Measurements from ENCODE around the gene VAMP8.
"Not testable (repeated sequence)": the region's sequence is repeated elsewhere in the genome, so short reads cannot be mapped to it uniquely, and the experiment has no call there.

VAMP8 gene

DNA sequence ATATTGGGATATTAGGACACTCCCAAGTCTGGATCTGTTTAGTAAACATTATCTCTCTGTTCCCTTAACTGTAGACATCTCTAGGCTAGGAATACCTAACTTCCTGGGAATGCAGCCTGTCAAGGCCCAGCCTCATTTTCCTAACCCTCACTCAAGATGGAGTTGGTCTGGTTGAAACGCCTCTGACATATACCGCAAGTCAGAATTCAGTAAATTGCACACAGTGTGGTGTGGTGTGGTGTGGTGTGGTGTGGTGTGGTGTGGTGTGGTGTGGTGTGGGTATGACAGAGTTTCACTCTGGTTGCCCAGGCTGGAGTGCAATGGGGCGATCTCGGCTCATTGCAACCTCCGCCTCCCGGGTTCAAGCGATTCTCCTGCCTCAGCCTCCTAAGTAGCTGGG is 37.4 kb downstream of the VAMP8 start:
- Histone ChIP-seq H3K36me3 (ENCODE audit: control insufficient read depth in 2 of 2, insufficient read depth in 2 of 2, low read length in 2 of 2) (peaks cover 0 to 14% of the 10 kb centered on the region in 2 donors), H3K4me1 (ENCODE audit: control insufficient read depth in 2 of 2, insufficient read depth in 2 of 2, low read length in 2 of 2) (peaks cover 22 to 28% of the 10 kb centered on the region in 2 donors)
- H3K9ac ChIP-seq (ENCODE audit: low read depth in 1 of 2, low read length in 2 of 2); H3K4me3 ChIP-seq (ENCODE audit: low read length in 2 of 2); H3K27ac ChIP-seq (ENCODE audit: low read depth in 2 of 2, low read length in 2 of 2); H3K9me3 ChIP-seq (ENCODE audit: control insufficient read depth in 2 of 2, low read length in 2 of 2); H3K27me3 ChIP-seq (ENCODE audit: control insufficient read depth in 2 of 2, insufficient read depth in 2 of 2, low read length in 2 of 2): not testable (repeated sequence)

DNA sequence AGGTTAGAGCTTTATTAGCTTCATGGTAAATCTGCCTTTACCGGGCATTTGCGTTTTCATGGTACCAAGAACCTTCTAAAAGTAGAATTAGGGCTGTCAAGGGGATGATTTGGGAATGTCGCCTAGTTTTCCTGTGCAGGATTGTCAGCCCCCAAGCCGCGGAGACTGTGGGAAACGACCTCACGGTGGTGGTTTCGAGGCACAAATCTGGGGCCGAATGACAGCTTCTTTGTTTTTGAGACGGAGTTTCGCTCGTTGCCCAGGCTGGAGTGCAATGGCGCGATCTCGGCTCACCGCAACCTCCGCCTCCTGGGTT is 38.0 kb downstream of the VAMP8 start:
- peaks cover 22 to 25% of the 10 kb centered on the region in 2 donors for H3K4me1 ChIP-seq (ENCODE audit: control insufficient read depth in 2 of 2, insufficient read depth in 2 of 2, low read length in 2 of 2)
- H3K27me3 ChIP-seq (ENCODE audit: control insufficient read depth in 2 of 2, insufficient read depth in 2 of 2, low read length in 2 of 2): no peaks in the 10 kb centered on the region
- H3K27ac ChIP-seq (ENCODE audit: low read depth in 2 of 2, low read length in 2 of 2): peak overlapping the region in 1 of 2 donors; percentile 80
- no peaks in the 10 kb centered on the region for H3K9me3 ChIP-seq (ENCODE audit: control insufficient read depth in 2 of 2, low read length in 2 of 2)
- H3K4me3 ChIP-seq (ENCODE audit: low read length in 2 of 2): no peak overlapping the region
- peaks cover 0 to 13% of the 10 kb centered on the region in 2 donors for H3K36me3 ChIP-seq (ENCODE audit: control insufficient read depth in 2 of 2, insufficient read depth in 2 of 2, low read length in 2 of 2)
- no peak overlapping the region for H3K9ac ChIP-seq (ENCODE audit: low read depth in 1 of 2, low read length in 2 of 2)

DNA sequence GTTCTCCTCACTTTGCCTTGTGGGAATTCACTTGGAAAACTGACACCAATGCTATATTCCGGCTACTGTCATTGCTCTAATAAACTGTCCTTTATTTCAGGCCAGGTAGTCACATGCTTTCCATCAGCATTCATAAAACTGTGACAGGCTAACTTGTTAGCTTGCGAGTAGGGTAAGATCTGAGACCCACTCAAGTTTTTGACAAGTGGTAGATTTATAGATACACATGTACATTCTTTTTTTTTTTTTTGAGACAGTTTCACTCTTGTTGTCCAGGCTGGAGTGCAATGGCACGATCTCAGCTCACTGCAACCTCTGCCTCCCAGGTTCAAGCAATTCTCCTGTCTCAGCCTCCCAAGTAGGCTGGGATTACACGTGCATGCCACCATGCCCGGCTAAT is 40.3 kb downstream of the VAMP8 start:
- not testable (repeated sequence) for H3K9me3 ChIP-seq (ENCODE audit: control insufficient read depth in 2 of 2, low read length in 2 of 2); H3K27me3 ChIP-seq (ENCODE audit: control insufficient read depth in 2 of 2, insufficient read depth in 2 of 2, low read length in 2 of 2); H3K27ac ChIP-seq (ENCODE audit: low read depth in 2 of 2, low read length in 2 of 2); H3K9ac ChIP-seq (ENCODE audit: low read depth in 1 of 2, low read length in 2 of 2)
- peaks cover 16% of the 10 kb centered on the region in 2 donors for H3K4me1 ChIP-seq (ENCODE audit: control insufficient read depth in 2 of 2, insufficient read depth in 2 of 2, low read length in 2 of 2)
- H3K4me3 ChIP-seq (ENCODE audit: low read length in 2 of 2): peak overlapping the region; percentile 41 to 79
- H3K36me3 ChIP-seq (ENCODE audit: control insufficient read depth in 2 of 2, insufficient read depth in 2 of 2, low read length in 2 of 2): peaks cover 2 to 28% of the 10 kb centered on the region in 2 donors

DNA sequence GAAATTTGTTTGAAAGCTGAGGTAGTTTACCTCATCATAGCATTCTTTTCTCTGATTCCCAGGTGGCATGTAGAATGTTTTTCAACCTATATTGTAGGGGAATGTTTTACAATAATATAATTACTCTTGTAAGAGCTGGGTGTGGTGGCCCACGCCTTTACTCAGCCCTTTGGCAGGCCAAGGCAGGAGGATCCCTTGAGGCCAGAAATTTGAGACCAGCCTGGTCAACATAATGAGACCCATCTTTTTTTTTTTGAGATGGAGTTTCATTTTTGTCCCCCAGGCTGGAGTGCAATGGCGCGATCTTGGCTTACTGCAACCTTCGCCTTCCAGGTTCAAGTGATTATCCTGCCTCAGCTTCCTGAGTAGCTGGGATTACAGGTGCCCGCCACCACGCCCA is 42.2 kb downstream of the VAMP8 start:
- H3K9ac ChIP-seq (ENCODE audit: low read depth in 1 of 2, low read length in 2 of 2): no peak overlapping the region
- H3K9me3 ChIP-seq (ENCODE audit: control insufficient read depth in 2 of 2, low read length in 2 of 2): no peaks in the 10 kb centered on the region
- H3K36me3 ChIP-seq (ENCODE audit: control insufficient read depth in 2 of 2, insufficient read depth in 2 of 2, low read length in 2 of 2): peaks cover 16 to 42% of the 10 kb centered on the region in 2 donors
- H3K4me1 ChIP-seq (ENCODE audit: control insufficient read depth in 2 of 2, insufficient read depth in 2 of 2, low read length in 2 of 2): peaks cover 16% of the 10 kb centered on the region in 2 donors
- H3K4me3 ChIP-seq (ENCODE audit: low read length in 2 of 2): no peak overlapping the region
- no peak overlapping the region for H3K27ac ChIP-seq (ENCODE audit: low read depth in 2 of 2, low read length in 2 of 2)
- H3K27me3 ChIP-seq (ENCODE audit: control insufficient read depth in 2 of 2, insufficient read depth in 2 of 2, low read length in 2 of 2): no peaks in the 10 kb centered on the region

DNA sequence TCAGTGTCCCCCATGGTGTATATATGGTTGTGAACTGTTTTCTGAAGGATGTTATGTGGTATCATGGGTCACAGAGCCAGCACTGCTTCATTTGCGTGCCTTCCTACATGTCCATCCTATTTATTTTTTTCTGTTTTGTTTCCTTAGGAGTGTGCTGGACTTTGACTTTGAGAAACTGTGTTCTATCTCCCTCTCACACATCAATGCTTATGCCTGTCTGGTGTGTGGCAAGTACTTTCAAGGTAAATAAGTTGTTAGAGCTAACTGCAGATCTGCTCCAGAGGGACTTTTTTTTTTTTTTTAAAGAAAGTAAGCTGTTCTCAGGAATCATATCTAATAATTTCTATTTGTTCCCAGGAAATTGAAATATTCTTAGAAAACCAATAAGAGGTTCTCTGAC is 44.0 kb downstream of the VAMP8 start:
- H3K27ac ChIP-seq (ENCODE audit: low read depth in 2 of 2, low read length in 2 of 2): no peak overlapping the region
- H3K4me1 ChIP-seq (ENCODE audit: control insufficient read depth in 2 of 2, insufficient read depth in 2 of 2, low read length in 2 of 2): peaks cover 16% of the 10 kb centered on the region in 2 donors
- peaks cover 30 to 57% of the 10 kb centered on the region in 2 donors for H3K36me3 ChIP-seq (ENCODE audit: control insufficient read depth in 2 of 2, insufficient read depth in 2 of 2, low read length in 2 of 2)
- H3K9ac ChIP-seq (ENCODE audit: low read depth in 1 of 2, low read length in 2 of 2): no peak overlapping the region
- no peak overlapping the region for H3K4me3 ChIP-seq (ENCODE audit: low read length in 2 of 2)
- H3K27me3 ChIP-seq (ENCODE audit: control insufficient read depth in 2 of 2, insufficient read depth in 2 of 2, low read length in 2 of 2): no peaks in the 10 kb centered on the region
- H3K9me3 ChIP-seq (ENCODE audit: control insufficient read depth in 2 of 2, low read length in 2 of 2): no peaks in the 10 kb centered on the region

DNA sequence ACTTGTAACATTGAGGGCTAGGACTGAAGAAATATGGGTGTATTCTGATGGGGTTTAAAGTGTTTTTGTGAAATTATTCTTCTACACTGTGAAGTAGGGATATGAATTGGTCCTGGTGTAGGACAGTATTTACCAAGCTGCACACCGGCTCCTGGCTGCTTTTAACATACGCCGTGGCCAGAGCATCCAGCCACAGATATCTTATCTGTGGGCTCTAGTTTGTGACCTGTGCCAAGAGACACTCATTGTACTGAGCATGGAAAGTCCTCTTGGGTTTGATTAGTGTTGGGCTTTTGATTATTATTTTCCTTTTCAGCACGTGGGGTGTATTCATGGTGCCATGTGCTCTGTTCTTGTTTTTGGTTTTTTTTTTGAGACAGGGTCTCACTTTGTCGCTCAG is 46.6 kb downstream of the VAMP8 start:
- no peaks in the 10 kb centered on the region for H3K27me3 ChIP-seq (ENCODE audit: control insufficient read depth in 2 of 2, insufficient read depth in 2 of 2, low read length in 2 of 2)
- H3K4me3 ChIP-seq (ENCODE audit: low read length in 2 of 2): no peak overlapping the region
- H3K36me3 ChIP-seq (ENCODE audit: control insufficient read depth in 2 of 2, insufficient read depth in 2 of 2, low read length in 2 of 2): peaks cover 39 to 65% of the 10 kb centered on the region in 2 donors
- H3K9me3 ChIP-seq (ENCODE audit: control insufficient read depth in 2 of 2, low read length in 2 of 2): no peaks in the 10 kb centered on the region
- peaks cover 5% of the 10 kb centered on the region in 2 donors for H3K4me1 ChIP-seq (ENCODE audit: control insufficient read depth in 2 of 2, insufficient read depth in 2 of 2, low read length in 2 of 2)
- no peak overlapping the region for H3K27ac ChIP-seq (ENCODE audit: low read depth in 2 of 2, low read length in 2 of 2)
- no peak overlapping the region for H3K9ac ChIP-seq (ENCODE audit: low read depth in 1 of 2, low read length in 2 of 2)

DNA sequence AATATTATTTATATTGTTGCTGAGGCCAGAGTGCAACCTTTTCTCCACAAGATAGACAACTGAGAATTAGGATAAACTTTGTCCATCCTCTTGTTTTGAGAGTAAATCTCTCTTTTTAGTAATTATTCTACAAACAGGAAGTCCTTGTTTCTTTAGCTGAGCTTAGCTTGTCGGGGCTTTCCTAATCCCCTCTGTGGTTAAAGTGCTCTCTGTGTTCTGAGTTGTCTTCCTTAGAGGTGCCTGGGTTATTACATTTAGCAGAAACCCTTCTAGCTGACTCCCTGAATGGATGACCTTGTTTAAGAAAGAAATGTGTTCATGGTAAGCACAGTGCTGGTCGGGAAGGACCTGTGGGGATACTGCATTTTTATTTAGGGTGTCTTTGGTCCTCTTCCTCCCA is 51.3 kb downstream of the VAMP8 start:
- Histone ChIP-seq H3K36me3 (ENCODE audit: control insufficient read depth in 2 of 2, insufficient read depth in 2 of 2, low read length in 2 of 2) (peaks cover 61 to 66% of the 10 kb centered on the region in 2 donors), H3K4me3 (ENCODE audit: low read length in 2 of 2) (no peak overlapping the region), H3K27ac (ENCODE audit: low read depth in 2 of 2, low read length in 2 of 2) (no peak overlapping the region), H3K9ac (ENCODE audit: low read depth in 1 of 2, low read length in 2 of 2) (no peak overlapping the region), H3K9me3 (ENCODE audit: control insufficient read depth in 2 of 2, low read length in 2 of 2) (no peaks in the 10 kb centered on the region), H3K27me3 (ENCODE audit: control insufficient read depth in 2 of 2, insufficient read depth in 2 of 2, low read length in 2 of 2) (no peaks in the 10 kb centered on the region), H3K4me1 (ENCODE audit: control insufficient read depth in 2 of 2, insufficient read depth in 2 of 2, low read length in 2 of 2) (no peaks in the 10 kb centered on the region)

DNA sequence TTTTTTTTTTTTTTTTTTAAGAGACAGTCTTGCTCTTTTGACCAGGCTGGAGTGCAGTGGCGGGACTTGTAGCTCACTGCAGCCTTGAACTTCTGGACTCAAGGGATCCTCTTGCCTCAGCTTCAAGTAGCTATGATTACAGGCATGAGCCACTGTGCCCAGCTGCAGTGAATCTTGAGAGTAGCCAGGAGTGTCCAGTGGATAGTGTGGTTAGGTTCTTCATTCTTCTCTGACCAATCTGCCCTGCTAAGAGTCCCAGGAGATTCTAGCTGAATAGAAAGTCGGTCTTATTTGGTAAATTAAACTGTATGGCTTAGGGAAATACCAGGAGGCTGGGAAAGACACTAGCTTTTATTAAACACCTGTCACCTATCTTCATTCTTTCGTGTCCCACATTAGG is 53.9 kb downstream of the VAMP8 start:
- Histone ChIP-seq H3K9ac (ENCODE audit: low read depth in 1 of 2, low read length in 2 of 2) (no peak overlapping the region), H3K36me3 (ENCODE audit: control insufficient read depth in 2 of 2, insufficient read depth in 2 of 2, low read length in 2 of 2) (peaks cover 59 to 66% of the 10 kb centered on the region in 2 donors), H3K9me3 (ENCODE audit: control insufficient read depth in 2 of 2, low read length in 2 of 2) (no peaks in the 10 kb centered on the region), H3K4me3 (ENCODE audit: low read length in 2 of 2) (no peak overlapping the region), H3K4me1 (ENCODE audit: control insufficient read depth in 2 of 2, insufficient read depth in 2 of 2, low read length in 2 of 2) (no peaks in the 10 kb centered on the region), H3K27me3 (ENCODE audit: control insufficient read depth in 2 of 2, insufficient read depth in 2 of 2, low read length in 2 of 2) (no peaks in the 10 kb centered on the region), H3K27ac (ENCODE audit: low read depth in 2 of 2, low read length in 2 of 2) (no peak overlapping the region)

Data from mucosa of rectum (tissue), 2 donors.